K562 (cell line): Measurements from ENCODE around the gene SLC5A6. TPM values are rescaled to one million over a fixed set of nuclear protein-coding genes. Genes with fewer than 3 reads are reported as not detected.

ENCODE experiments used
- ATAC-seq: fragments of 200-7000 bp; cut with Tn5 transposase; 3 replicates; pipeline ENCODE4 v1.9.1; 2020; ENCODE audit warnings: moderate library complexity
- BruUV-seq: library from RNA; stranded (reverse); fragments of 400-500 nt; replicated peaks from 2 replicates; lab custom pipeline; 2021; lab: Mats Ljungman, UMichigan
- CTCF ChIA-PET: fragments of 300-600 bp; formaldehyde crosslinking; extraction: SDS; loops from one replicate; lab custom pipeline; 2021; ENCODE audit warnings: low intra/inter-chr PET ratio; lab: Yijun Ruan, JAX
- POLR2A ChIA-PET: fragments of 300-600, 350-650 bp; sonication (Branson Sonifier 250); formaldehyde crosslinking; extraction: SDS; loops from one replicate; lab custom pipeline; 2021; ENCODE audit warnings: antibody characterized with exemption, inconsistent platforms; lab: Yijun Ruan, JAX
- DNase-seq, 4 experiments: peaks; one replicate each; pipeline versions ENCODE4 v3.0.0 to v3.0.0-alpha.2; 2011 to 2018; ENCODE audit warnings: low spot score in 3 of 4, mixed read lengths in 3 of 4; ENCODE audit errors: extremely low read depth in 1 of 4
- FAIRE-seq: peaks from 2 replicates; lab custom pipeline; 2011; peaks lifted over from hg19 to GRCh38; lab: Jason Lieb, UNC
- H2AFZ ChIP-seq: 2 replicates; pipeline ENCODE4 v1.6.0; 2011; ENCODE audit warnings: low read depth, low read length, control low read depth, inconsistent platforms
- H3K27ac ChIP-seq: fragments of 200-600 bp; 3 replicates; pipeline ENCODE4 v1.8.0; 2011; ENCODE audit warnings: low read depth, mild to moderate bottlenecking, control low read depth, inconsistent platforms, low read length, moderate library complexity, mixed read lengths; ENCODE audit errors: extremely low read depth
- H3K27me3 ChIP-seq, 2 experiments: fragments of 300-600 bp in 1 of 2; 2 replicates in 1 of 2; 3 replicates in 1 of 2; pipeline versions ENCODE4 v1.6.0 to v1.8.0; 2011; ENCODE audit warnings: inconsistent platforms in 2 of 2, low read length in 2 of 2, mild to moderate bottlenecking in 1 of 2, mixed read lengths in 1 of 2, moderate library complexity in 1 of 2; ENCODE audit not compliant: control insufficient read depth in 2 of 2, insufficient read depth in 2 of 2
- H3K36me3 ChIP-seq: fragments of 300-600 bp; 3 replicates; pipeline ENCODE4 v1.8.0; 2011; ENCODE audit warnings: mild to moderate bottlenecking, low read length, inconsistent platforms; ENCODE audit not compliant: control insufficient read depth, insufficient read depth
- H3K4me1 ChIP-seq, 2 experiments: fragments of 200-600 bp in 1 of 2; replicated peaks in 1 of 2; 2 replicates in 1 of 2; 3 replicates in 1 of 2; pipeline versions ENCODE4 v1.5.1 to v1.8.0; 2011; ENCODE audit warnings: inconsistent platforms in 2 of 2, low read length in 2 of 2, mild to moderate bottlenecking in 1 of 2, mixed read lengths in 1 of 2, moderate library complexity in 1 of 2; ENCODE audit not compliant: control insufficient read depth in 2 of 2, insufficient read depth in 2 of 2
- H3K4me2 ChIP-seq: 2 replicates; pipeline ENCODE4 v1.6.1; 2011; ENCODE audit warnings: low read length, control low read depth, inconsistent platforms, mixed read lengths; ENCODE audit not compliant: insufficient read depth
- H3K4me3 ChIP-seq: fragments of 200-600 bp; sonication (generic), shearing (Covaris generic); 2 replicates; pipeline ENCODE4 v1.5.1; 2016; ENCODE audit warnings: control low read depth, inconsistent platforms
- H3K79me2 ChIP-seq: fragments of 200-600 bp; 3 replicates; pipeline ENCODE4 v1.8.0; 2011; ENCODE audit warnings: low read length, inconsistent platforms; ENCODE audit not compliant: control insufficient read depth, insufficient read depth
- H3K9ac ChIP-seq, 2 experiments: 2 replicates each; pipeline versions ENCODE4 v1.6.0 to v1.6.1; 2011; ENCODE audit warnings: low read depth in 2 of 2, low read length in 2 of 2, control low read depth in 1 of 2, inconsistent platforms in 1 of 2, mild to moderate bottlenecking in 1 of 2, mixed read lengths in 1 of 2; ENCODE audit not compliant: insufficient read depth in 1 of 2
- H3K9me1 ChIP-seq: one replicate; pipeline ENCODE4 v1.6.0; 2011; ENCODE audit warnings: inconsistent platforms, mild to moderate bottlenecking, low read length, moderate library complexity; ENCODE audit not compliant: control insufficient read depth, insufficient read depth
- H3K9me3 ChIP-seq: replicated peaks from 2 replicates; pipeline ENCODE4 v1.5.1; 2011; ENCODE audit warnings: low read depth, low read length, inconsistent platforms; ENCODE audit not compliant: control insufficient read depth, insufficient read depth
- H4K20me1 ChIP-seq: replicated peaks from 2 replicates; pipeline ENCODE4 v1.6.1; 2011; ENCODE audit warnings: low read length, inconsistent platforms, mixed read lengths; ENCODE audit not compliant: control insufficient read depth, insufficient read depth
- ADNP ChIP-seq: fragments of 200-800 bp; sonication (Bioruptor generic); IDR thresholded peaks from 2 replicates; pipeline ENCODE4 v1.6.1; 2016; ENCODE audit warnings: missing genetic modification characterization, missing compliant biosample characterization
- AFF1 ChIP-seq, 2 experiments: fragments of 450-650 bp; IDR thresholded peaks; 2 replicates each; pipeline ENCODE4 v1.6.1; 2018; ENCODE audit warnings: mild to moderate bottlenecking in 2 of 2, low read depth in 1 of 2; ENCODE audit not compliant: partially characterized antibody in 2 of 2
- ELF1 ChIP-seq: fragments of 200-800 bp; sonication (Bioruptor generic); IDR thresholded peaks from 2 replicates; pipeline ENCODE4 v1.6.1; 2016; ENCODE audit warnings: missing genetic modification characterization, missing compliant biosample characterization
- FOXK2 ChIP-seq, 2 experiments: fragments of 450-650 bp; IDR thresholded peaks in 1 of 2; conservative IDR thresholded peaks in 1 of 2; 2 replicates each; pipeline ENCODE4 v1.6.1; 2016; ENCODE audit warnings: low read depth in 2 of 2, mild to moderate bottlenecking in 1 of 2
- MNT ChIP-seq, 2 experiments: fragments of 450-650 bp; conservative IDR thresholded peaks; 2 replicates each; pipeline ENCODE4 v1.6.1; 2017; ENCODE audit warnings: mild to moderate bottlenecking in 2 of 2, moderate library complexity in 2 of 2
- NCOA6 ChIP-seq: fragments of 450-650 bp; IDR thresholded peaks from 2 replicates; pipeline ENCODE4 v1.6.1; 2017; ENCODE audit warnings: mild to moderate bottlenecking
- POLR3A ChIP-seq: IDR thresholded peaks from 2 replicates; pipeline ENCODE4 v1.6.1; 2011; ENCODE audit warnings: borderline replicate concordance, mild to moderate bottlenecking, moderate library complexity; ENCODE audit not compliant: insufficient read length, insufficient read depth; ENCODE audit errors: extremely low read depth
- PTTG1 ChIP-seq: fragments of 450-650 bp; IDR thresholded peaks from 2 replicates; pipeline ENCODE4 v1.6.1; 2016; ENCODE audit warnings: low read depth, mild to moderate bottlenecking, missing genetic modification characterization, missing compliant biosample characterization
- RHOXF2B ChIP-seq: fragments of 250-450 bp; sonication (Bioruptor Pico); conservative IDR thresholded peaks from 2 replicates; pipeline ENCODE4 v1.5.1; 2021
- SPI1 ChIP-seq: IDR thresholded peaks from 2 replicates; pipeline ENCODE4 v1.6.1; 2011; ENCODE audit warnings: low read depth, low read length, control low read depth, borderline replicate concordance
- TRIM24 ChIP-seq, 2 experiments: fragments of 450-650 bp; IDR thresholded peaks; 2 replicates each; pipeline ENCODE4 v1.6.1; 2016
- ZNF780A ChIP-seq: fragments of 250-450 bp; sonication (Bioruptor Pico); IDR thresholded peaks from 2 replicates; pipeline ENCODE4 v1.5.0; 2021; ENCODE audit warnings: mild to moderate bottlenecking
- WGBS: fragments of 100-300 bp; shearing (Covaris generic); methylation state at CpG from one replicate; pipeline ENCODE4 v1.1.6; 2016; ENCODE audit warnings: low coverage, mixed read lengths; ENCODE audit not compliant: insufficient coverage; ENCODE audit errors: missing lambda C conversion rate; 5-methylcytosine and 5-hydroxymethylcytosine counted together
- in situ Hi-C: fragments of 300-500 bp; cut with MboI; formaldehyde crosslinking; loops from 4 replicates; pipeline ENCODE4 v1.15.0; 2018; ENCODE audit warnings: inconsistent platforms, mixed read lengths
- intact Hi-C: fragments of 100-400 bp; cut with micrococcal nuclease; formaldehyde crosslinking; loops from 2 replicates; pipeline ENCODE4 v1.14.2; 2022
- polyA plus RNA-seq, 8 experiments: library from polyadenylated mRNA; depleted of rRNA in 4 of 8; stranded (reverse) in 5 of 8; unstranded in 3 of 8; fragments of >200 nt; fragmentation: Nextera tagmentation in 2 of 8; fragmentation: Illumina TruSeq in 1 of 8; extraction: Ambion mirVana in 2 of 8; extraction: Trizol in 1 of 8; gene quantifications; 2 replicates each; pipeline versions ENCODE4 v1.2.1 to v1.2.3, GENCODE V29; 2011 to 2014; ENCODE audit warnings: inconsistent platforms in 1 of 8, missing spikeins in 1 of 8
- total RNA-seq, 7 experiments: library from RNA; depleted of rRNA in 6 of 7; stranded (reverse); fragments of >200 nt in 6 of 7; fragmentation: Illumina TruSeq in 2 of 7; extraction: Trizol in 2 of 7; gene quantifications; 2 replicates each; pipeline versions ENCODE4 v1.2.1 to v1.2.3, GENCODE V29; 2011 to 2021; ENCODE audit warnings: low replicate concordance in 1 of 7

Gene SLC5A6
- total and polyA plus RNA-seq, 9 of the 15 experiments (the other 6 are each of a cell fraction or from before 2014, with no cell fraction given) = 32.6 to 137 (median 107) TPM

- no peak for TF ChIP-seq PTTG1 (tag)
- peak; percentile 85 for TF ChIP-seq SPI1
- peak; percentile 35; the same call in 1 of the 2 replicates for TF ChIP-seq ELF1 (tag)
- no peak for TF ChIP-seq NCOA6
These were observed 26.6 kb downstream of the SLC5A6 start (continued) for GRCh38 chr2:27185331-27186026.

- FAIRE-seq = no peak
- TF ChIP-seq FOXK2 (conservative IDR thresholded peaks at IDR 0.05 in 1 of 2, IDR thresholded peaks at IDR 0.05 in 1 of 2; ENCODE audit: low read depth in 2 of 2) (no peak), POLR3A (no peak), RHOXF2B (CRISPR knock-in tag) (no peak), AFF1 (IDR thresholded peaks at IDR 0.05; ENCODE audit: low read depth in 1 of 2, partially characterized antibody in 2 of 2) (no peak), MNT (conservative IDR thresholded peaks at IDR 0.05) (no peak), ADNP (tag) (no peak), ZNF780A (CRISPR knock-in tag) (no peak), TRIM24 (IDR thresholded peaks at IDR 0.05) (no peak)
These were observed 28.0 kb downstream of the SLC5A6 start for GRCh38 chr2:27184115-27184514.

More at GRCh38 chr2:27184115-27184514, 28.0 kb downstream of the SLC5A6 start:
- Histone ChIP-seq H2AFZ (peak overlapping the region; percentile 24; the same call in 1 of the 2 replicates), H3K4me1 (peaks cover 0 to 10% of the 10 kb centered on the region in 2 experiments; a peak in 3 of 5 replicates), H3K4me2 (no peak overlapping the region), H3K9me3 (no peaks in the 10 kb centered on the region), H3K9ac (no peak overlapping the region), H4K20me1 (no peaks in the 10 kb centered on the region), H3K79me2 (no peaks in the 10 kb centered on the region), H3K4me3 (no peak overlapping the region), H3K9me1 (no peaks in the 10 kb centered on the region), H3K27me3 (peaks cover 0 to 4% of the 10 kb centered on the region in 2 experiments; a peak in 1 of 5 replicates), H3K27ac (no peak overlapping the region), H3K36me3 (no peaks in the 10 kb centered on the region)
- POLR2A ChIA-PET = no interaction called here
- in situ Hi-C loops = no loop called here
- ATAC-seq (no peak), DNase-seq (no peak)
- CTCF ChIA-PET = no interaction called here
- 41% methylated on average over 4 of the region's 4 CpGs for WGBS
- BruUV-seq = no TSS peak
- intact Hi-C loops = loop anchor here (10.0 kb wide), 1 partner anchor 339 kb away; the partner anchor contains the start of gene DPYSL5
